NT2/D1 (cell line): ENCODE data around the gene GDF10.

Experiments used
- SUZ12 ChIP-seq: IDR thresholded peaks from 2 replicates; pipeline ENCODE4 v1.6.1; 2011; ENCODE audit not compliant: insufficient read length, insufficient read depth; ENCODE audit errors: extremely low read depth
- YY1 ChIP-seq: IDR thresholded peaks from 2 replicates; pipeline ENCODE4 v1.6.1; 2011; ENCODE audit not compliant: insufficient read length, insufficient read depth
- ZNF274 ChIP-seq: IDR thresholded peaks from 2 replicates; pipeline ENCODE4 v1.6.1; 2011; ENCODE audit warnings: mild to moderate bottlenecking, low read depth, low read length

- TF ChIP-seq ZNF274 (no peak), YY1 (no peak), SUZ12 (no peak)
These were observed 3.7 kb upstream of the GDF10 start for GRCh38 chr10:47296156-47296894.
